Neutrophil (primary cell): ENCODE results near the gene TSEN34.
A peak's percentile ranks its signal among the peaks of the same experiment; 100 is the strongest.
"Not testable (repeated sequence)": the region's sequence is repeated elsewhere in the genome, so short reads cannot be mapped to it uniquely, and the experiment has no call there.

Source experiments
- H3K27ac ChIP-seq: fragments of 200-600 bp; sonication (generic); 2 replicates; pipeline ENCODE4 v1.5.1; 2016; ENCODE audit warnings: mild to moderate bottlenecking, moderate library complexity
- H3K27me3 ChIP-seq: fragments of 200-600 bp; sonication (generic); 2 replicates; pipeline ENCODE4 v1.6.0; 2016; ENCODE audit warnings: mild to moderate bottlenecking
- H3K36me3 ChIP-seq: fragments of 200-600 bp; sonication (generic); 2 replicates; pipeline ENCODE4 v1.5.1; 2017
- H3K4me1 ChIP-seq, 2 experiments: fragments of 200-600 bp in 1 of 2; sonication (generic) in 1 of 2; 1 replicate in 1 of 2; 2 replicates in 1 of 2; pipeline versions ENCODE4 v1.5.1 to v1.6.1; 2013 to 2016; ENCODE audit warnings: low read depth in 1 of 2, low read length in 1 of 2, mild to moderate bottlenecking in 1 of 2, moderate library complexity in 1 of 2; ENCODE audit not compliant: control insufficient read depth in 1 of 2, insufficient read depth in 1 of 2
- H3K4me3 ChIP-seq, 2 experiments: fragments of 200-600 bp in 1 of 2; sonication (generic) in 1 of 2; 1 replicate in 1 of 2; 2 replicates in 1 of 2; pipeline ENCODE4 v1.5.1; 2013 to 2016; ENCODE audit warnings: low read depth in 1 of 2, low read length in 1 of 2, mild to moderate bottlenecking in 1 of 2, moderate library complexity in 1 of 2
- H3K9me3 ChIP-seq: fragments of 200-600 bp; sonication (generic); 2 replicates; pipeline ENCODE4 v1.5.1; 2016
- TF ChIP-seq, protein P1 (sequence below): fragments of 200-600 bp; sonication (generic); IDR thresholded peaks from 2 replicates; pipeline ENCODE4 v1.5.1; 2016; ENCODE audit warnings: antibody characterized with exemption

The TSEN34 gene

GRCh38 chr19:54211235-54211634, 20.1 kb downstream of the TSEN34 start:
- Histone ChIP-seq H3K4me1 (peaks cover 82 to 88% of the 10 kb centered on the region in 2 experiments), H3K27ac (peak overlapping the region; percentile 93), H3K9me3 (no peaks in the 10 kb centered on the region), H3K36me3 (peaks cover 28% of the 10 kb centered on the region), H3K27me3 (no peaks in the 10 kb centered on the region), H3K4me3 (peak overlapping the region; percentile 59 to 87)
- TF ChIP-seq, protein P1, sequence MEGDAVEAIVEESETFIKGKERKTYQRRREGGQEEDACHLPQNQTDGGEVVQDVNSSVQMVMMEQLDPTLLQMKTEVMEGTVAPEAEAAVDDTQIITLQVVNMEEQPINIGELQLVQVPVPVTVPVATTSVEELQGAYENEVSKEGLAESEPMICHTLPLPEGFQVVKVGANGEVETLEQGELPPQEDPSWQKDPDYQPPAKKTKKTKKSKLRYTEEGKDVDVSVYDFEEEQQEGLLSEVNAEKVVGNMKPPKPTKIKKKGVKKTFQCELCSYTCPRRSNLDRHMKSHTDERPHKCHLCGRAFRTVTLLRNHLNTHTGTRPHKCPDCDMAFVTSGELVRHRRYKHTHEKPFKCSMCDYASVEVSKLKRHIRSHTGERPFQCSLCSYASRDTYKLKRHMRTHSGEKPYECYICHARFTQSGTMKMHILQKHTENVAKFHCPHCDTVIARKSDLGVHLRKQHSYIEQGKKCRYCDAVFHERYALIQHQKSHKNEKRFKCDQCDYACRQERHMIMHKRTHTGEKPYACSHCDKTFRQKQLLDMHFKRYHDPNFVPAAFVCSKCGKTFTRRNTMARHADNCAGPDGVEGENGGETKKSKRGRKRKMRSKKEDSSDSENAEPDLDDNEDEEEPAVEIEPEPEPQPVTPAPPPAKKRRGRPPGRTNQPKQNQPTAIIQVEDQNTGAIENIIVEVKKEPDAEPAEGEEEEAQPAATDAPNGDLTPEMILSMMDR, result no peak

GRCh38 chr19:54214217-54214616, 23.1 kb downstream of the TSEN34 start:
- not testable (repeated sequence) for H3K9me3 ChIP-seq, H3K4me3 ChIP-seq, H3K27me3 ChIP-seq
- peaks cover 42% of the 10 kb centered on the region for H3K36me3 ChIP-seq
- peaks cover 67 to 85% of the 10 kb centered on the region in 2 experiments for H3K4me1 ChIP-seq
- peak overlapping the region; percentile 31 for H3K27ac ChIP-seq

GRCh38 chr19:54214734-54215133, 23.6 kb downstream of the TSEN34 start:
- Histone ChIP-seq H3K4me1 (peaks cover 67 to 85% of the 10 kb centered on the region in 2 experiments), H3K36me3 (peaks cover 48% of the 10 kb centered on the region), H3K27ac (peak overlapping the region; percentile 79)
- not testable (repeated sequence) for H3K27me3 ChIP-seq, H3K4me3 ChIP-seq, H3K9me3 ChIP-seq

DNA sequence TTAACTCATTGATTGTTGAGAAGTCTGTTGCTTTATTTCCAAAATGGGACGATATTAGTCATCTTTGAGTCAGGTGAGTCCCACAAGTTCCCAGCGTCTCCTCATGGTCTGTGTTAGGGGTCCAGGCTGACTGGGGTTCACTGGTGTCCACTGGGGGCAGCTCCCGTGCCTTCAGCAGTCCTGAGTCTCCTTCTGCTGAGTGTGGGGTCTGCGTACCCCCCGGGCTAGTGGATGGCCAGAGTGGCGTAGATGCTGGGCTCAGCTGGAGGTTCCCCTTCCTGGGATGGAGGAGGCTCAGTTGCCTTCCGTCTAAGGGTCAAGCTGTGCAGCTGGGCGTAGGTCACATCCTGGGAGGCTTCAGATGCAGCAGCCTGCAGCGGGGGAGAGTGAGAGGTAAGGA, 25.8 kb downstream of the TSEN34 start:
- peaks cover 63% of the 10 kb centered on the region for H3K36me3 ChIP-seq
- peaks cover 61 to 76% of the 10 kb centered on the region in 2 experiments for H3K4me1 ChIP-seq
- no peaks in the 10 kb centered on the region for H3K27me3 ChIP-seq
- TF ChIP-seq, protein P1, result no peak
- peak overlapping the region; percentile 79 for H3K27ac ChIP-seq
- H3K9me3 ChIP-seq, result no peaks in the 10 kb centered on the region
- H3K4me3 ChIP-seq, result no peak overlapping the region

DNA sequence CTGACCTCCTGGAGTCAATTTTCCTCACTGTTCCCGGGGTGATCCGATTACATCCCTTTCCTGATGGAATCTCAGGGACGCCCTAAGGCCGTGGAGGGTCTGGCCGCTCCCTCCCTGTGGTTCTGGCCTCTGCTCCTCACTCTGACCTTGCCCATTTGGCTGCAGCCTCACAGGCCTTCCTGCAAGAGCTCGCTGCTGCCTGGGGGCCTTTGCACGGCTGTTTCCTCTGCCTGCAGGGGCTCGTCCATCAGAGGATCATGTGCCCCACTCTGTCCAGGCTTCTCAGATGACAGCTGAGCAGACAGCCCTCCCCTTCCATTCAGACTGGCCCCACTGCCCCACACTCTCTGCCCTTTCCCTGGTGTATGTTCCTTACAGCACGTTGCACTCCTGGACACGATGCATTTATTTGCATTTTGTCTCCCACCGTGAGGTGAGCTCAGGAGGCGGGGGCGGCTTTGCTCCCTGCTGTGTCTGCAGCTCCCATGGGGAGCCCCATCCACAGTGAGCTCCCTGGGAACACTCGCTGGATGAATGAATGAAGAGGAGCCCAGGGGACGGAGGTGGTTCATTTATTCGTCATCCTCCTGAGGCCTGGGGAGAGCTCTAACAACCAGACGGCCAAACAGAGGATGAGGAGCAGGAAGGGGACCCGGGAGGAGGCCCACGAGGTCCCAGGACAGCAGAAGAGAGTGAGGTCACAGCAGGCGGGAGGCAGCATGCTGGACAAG, 26.6 kb downstream of the TSEN34 start:
- peaks cover 66% of the 10 kb centered on the region for H3K36me3 ChIP-seq
- H3K4me1 ChIP-seq, result peaks cover 65 to 73% of the 10 kb centered on the region in 2 experiments
- not testable (repeated sequence) for H3K4me3 ChIP-seq, H3K27me3 ChIP-seq, H3K9me3 ChIP-seq
- H3K27ac ChIP-seq, result peak overlapping the region; percentile 79

DNA sequence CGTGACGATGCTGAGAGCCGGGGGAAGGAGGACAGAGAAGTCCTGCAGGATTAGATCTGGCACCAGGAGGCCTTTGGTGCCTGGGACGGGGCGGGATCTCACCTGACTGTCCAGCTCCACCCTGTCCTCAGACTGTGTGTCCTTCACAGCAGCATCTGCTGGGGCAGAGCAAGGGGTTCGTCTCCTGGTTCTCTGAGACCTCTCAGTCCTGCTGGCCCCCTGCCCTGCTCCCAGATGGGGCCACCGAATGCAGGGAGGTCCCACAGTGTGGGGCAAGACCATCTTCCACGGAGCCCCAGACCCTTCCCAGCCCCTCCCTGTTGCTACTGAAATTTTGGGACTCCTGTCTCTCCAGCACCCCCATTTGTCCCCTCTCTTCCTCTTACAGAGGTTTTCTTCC, 27.2 kb downstream of the TSEN34 start:
- Histone ChIP-seq H3K4me3 (peak overlapping the region in 1 of 2 experiments; percentile 32), H3K4me1 (peaks cover 65 to 72% of the 10 kb centered on the region in 2 experiments)

More for the DNA sequence above, 27.2 kb downstream of the TSEN34 start:
- Histone ChIP-seq H3K27me3 (no peaks in the 10 kb centered on the region), H3K27ac (peak overlapping the region; percentile 79), H3K36me3 (peaks cover 66% of the 10 kb centered on the region), H3K9me3 (no peaks in the 10 kb centered on the region)
- TF ChIP-seq, protein P1, result no peak
